ENCODE results near the gene APBA2.

DNA sequence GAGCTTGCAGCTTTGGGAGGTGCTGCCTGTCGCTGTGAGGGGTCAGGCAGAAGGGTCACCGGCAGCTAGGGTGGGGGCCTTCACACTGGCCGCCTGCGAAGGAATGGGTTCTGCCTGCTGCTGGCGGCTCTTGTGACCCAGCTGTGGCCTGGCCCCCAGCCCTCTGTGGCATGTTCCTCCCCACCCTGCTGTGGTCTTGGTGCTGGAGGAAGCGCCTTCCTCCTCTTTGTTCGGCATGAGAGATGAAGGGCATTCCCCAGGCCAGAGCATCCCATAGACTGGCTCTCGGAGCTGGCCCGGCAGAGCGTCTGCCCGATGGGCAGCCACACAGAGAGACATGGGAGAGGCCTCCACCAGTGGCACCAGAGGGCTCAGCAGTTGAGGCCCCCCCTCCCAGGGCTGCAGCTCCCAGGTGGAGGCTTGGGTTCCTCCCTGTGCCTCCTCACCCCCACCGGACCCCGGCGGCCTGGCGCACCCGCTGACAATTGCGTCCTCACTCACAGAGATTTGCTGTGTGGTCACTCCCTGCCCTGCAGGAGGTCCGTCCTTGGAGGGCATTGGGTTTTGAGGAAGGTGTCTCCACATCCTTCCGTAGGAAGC, 221.6 kb downstream of the APBA2 start:
- TF ChIP-seq, protein P1, sequence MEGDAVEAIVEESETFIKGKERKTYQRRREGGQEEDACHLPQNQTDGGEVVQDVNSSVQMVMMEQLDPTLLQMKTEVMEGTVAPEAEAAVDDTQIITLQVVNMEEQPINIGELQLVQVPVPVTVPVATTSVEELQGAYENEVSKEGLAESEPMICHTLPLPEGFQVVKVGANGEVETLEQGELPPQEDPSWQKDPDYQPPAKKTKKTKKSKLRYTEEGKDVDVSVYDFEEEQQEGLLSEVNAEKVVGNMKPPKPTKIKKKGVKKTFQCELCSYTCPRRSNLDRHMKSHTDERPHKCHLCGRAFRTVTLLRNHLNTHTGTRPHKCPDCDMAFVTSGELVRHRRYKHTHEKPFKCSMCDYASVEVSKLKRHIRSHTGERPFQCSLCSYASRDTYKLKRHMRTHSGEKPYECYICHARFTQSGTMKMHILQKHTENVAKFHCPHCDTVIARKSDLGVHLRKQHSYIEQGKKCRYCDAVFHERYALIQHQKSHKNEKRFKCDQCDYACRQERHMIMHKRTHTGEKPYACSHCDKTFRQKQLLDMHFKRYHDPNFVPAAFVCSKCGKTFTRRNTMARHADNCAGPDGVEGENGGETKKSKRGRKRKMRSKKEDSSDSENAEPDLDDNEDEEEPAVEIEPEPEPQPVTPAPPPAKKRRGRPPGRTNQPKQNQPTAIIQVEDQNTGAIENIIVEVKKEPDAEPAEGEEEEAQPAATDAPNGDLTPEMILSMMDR (conservative IDR thresholded peaks at IDR 0.05; ENCODE audit: low read length), result no peak
- TF ChIP-seq EZH2phosphoT487 (IDR thresholded peaks at IDR 0.05; ENCODE audit: borderline replicate concordance, low read depth, low read length), result no peak

All from OCI-LY7 (cell line).